Activated naive CD4-positive, alpha-beta T cell treated with anti-CD3 and anti-CD28 coated beads, Interleukin-2, amount 50 U/mL, for 24 hours (primary cell): ENCODE results near the gene CLEC5A.
"Not testable (repeated sequence)": the region's sequence is repeated elsewhere in the genome, so short reads cannot be mapped to it uniquely, and the experiment has no call there.

Experiments used
- H3K27ac Mint-ChIP-seq: one replicate; pipeline ENCODE4 v1.8.0; 2021; ENCODE audit warnings: mild to moderate bottlenecking, mixed read lengths
- H3K27me3 Mint-ChIP-seq: one replicate; pipeline ENCODE4 v1.8.0; 2021; ENCODE audit warnings: mixed read lengths
- H3K36me3 Mint-ChIP-seq: one replicate; pipeline ENCODE4 v1.8.0; 2021; ENCODE audit warnings: mixed read lengths
- H3K4me1 Mint-ChIP-seq: one replicate; pipeline ENCODE4 v1.8.0; 2021; ENCODE audit warnings: mixed read lengths
- H3K4me3 Mint-ChIP-seq: one replicate; pipeline ENCODE4 v1.8.0; 2021; ENCODE audit warnings: mild to moderate bottlenecking, mixed read lengths
- H3K9me3 Mint-ChIP-seq: one replicate; pipeline ENCODE4 v1.8.0; 2021; ENCODE audit warnings: mixed read lengths

Gene CLEC5A

DNA sequence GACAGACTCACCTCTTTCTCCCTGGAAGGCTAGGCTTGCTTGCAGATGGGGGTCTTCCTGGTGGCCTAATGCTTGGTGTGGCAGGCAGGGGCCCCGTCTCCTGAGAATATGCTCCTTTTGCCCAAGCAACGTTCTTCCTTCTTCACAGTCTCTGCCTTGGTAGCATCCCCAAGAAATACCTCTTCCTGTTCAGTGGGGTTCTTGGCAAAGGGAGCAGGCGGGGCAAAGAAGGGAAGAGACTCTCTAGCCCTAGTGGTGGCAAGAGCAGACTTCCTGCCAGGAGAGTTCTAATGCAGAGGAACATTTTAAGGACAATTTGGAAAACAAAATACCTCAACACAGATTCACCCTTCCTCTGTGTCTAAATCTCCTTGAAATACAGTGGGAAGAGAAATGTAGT lies at the start of gene CLEC5A:
Gene CLEC5A, minus strand, starts transcription at position 179 of the 400 bp plus-strand sequence. CDS start 682 bp downstream, outside the sequence.
- no peak within 1 kb of the TSS for H3K4me3 Mint-ChIP-seq
- no peaks in the 10 kb centered on the region for H3K36me3 Mint-ChIP-seq
- no peak within 1 kb of the TSS for H3K27ac Mint-ChIP-seq
- peaks cover 4% of the 10 kb centered on the region for H3K9me3 Mint-ChIP-seq
- H3K4me1 Mint-ChIP-seq: no peaks in the 10 kb centered on the region
- peaks cover 3% of the 10 kb centered on the region for H3K27me3 Mint-ChIP-seq

DNA sequence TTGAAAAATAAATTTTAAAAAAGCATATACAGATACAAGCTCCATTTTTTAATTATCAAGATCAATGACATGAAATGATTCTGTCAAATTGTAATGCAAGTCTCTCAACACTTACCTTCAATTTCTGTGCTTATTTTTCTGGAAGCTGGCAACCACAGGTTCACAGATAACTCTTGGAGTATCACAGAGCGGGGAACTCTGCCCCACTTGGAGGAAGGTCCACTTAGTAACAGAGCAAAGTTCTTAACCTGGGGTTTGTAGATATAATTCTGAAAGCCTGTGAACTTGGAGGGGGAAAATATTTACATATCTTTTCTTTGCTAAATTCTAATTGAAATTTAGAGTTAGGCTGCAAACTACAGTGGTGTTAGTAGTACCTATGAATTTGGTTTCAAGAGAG lies 46.6 kb upstream of the CLEC5A start:
- peaks cover 5% of the 10 kb centered on the region for H3K27me3 Mint-ChIP-seq
- H3K9me3 Mint-ChIP-seq: no peaks in the 10 kb centered on the region
- H3K27ac Mint-ChIP-seq: no peak overlapping the region
- no peaks in the 10 kb centered on the region for H3K36me3 Mint-ChIP-seq
- no peak overlapping the region for H3K4me3 Mint-ChIP-seq
- H3K4me1 Mint-ChIP-seq: no peaks in the 10 kb centered on the region

DNA sequence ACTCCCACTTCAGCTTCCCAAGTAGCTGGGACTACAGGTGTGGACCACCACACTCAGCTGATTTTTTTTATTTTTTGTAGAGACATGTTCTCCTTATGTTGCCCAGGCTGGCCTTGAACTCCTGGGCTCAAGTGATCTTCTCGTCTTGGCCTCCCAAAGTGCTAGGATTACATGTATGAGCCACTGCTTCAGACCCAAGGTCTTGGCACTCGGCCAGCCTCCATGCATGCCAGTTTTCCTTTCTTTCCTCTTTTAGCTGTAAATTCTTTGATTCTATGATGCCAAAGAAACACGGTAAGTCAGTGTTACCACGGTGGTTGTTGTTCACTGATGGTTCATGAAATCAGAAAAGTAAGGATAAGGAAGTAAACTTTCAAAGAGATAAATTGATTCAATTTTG lies 45.9 kb upstream of the CLEC5A start:
- no peaks in the 10 kb centered on the region for H3K4me1 Mint-ChIP-seq
- no peaks in the 10 kb centered on the region for H3K36me3 Mint-ChIP-seq
- peaks cover 5% of the 10 kb centered on the region for H3K27me3 Mint-ChIP-seq
- no peaks in the 10 kb centered on the region for H3K9me3 Mint-ChIP-seq
- H3K4me3 Mint-ChIP-seq: no peak overlapping the region
- no peak overlapping the region for H3K27ac Mint-ChIP-seq

GRCh38 chr7:141992156-141992555 lies 45.4 kb upstream of the CLEC5A start:
- Mint-ChIP-seq H3K4me3 (no peak overlapping the region), H3K27me3 (peaks cover 5% of the 10 kb centered on the region), H3K4me1 (no peaks in the 10 kb centered on the region), H3K9me3 (no peaks in the 10 kb centered on the region), H3K36me3 (no peaks in the 10 kb centered on the region), H3K27ac (no peak overlapping the region)

GRCh38 chr7:141991140-141991539 lies 44.4 kb upstream of the CLEC5A start:
- H3K36me3 Mint-ChIP-seq: no peaks in the 10 kb centered on the region
- no peak overlapping the region for H3K27ac Mint-ChIP-seq
- H3K4me3 Mint-ChIP-seq: no peak overlapping the region
- H3K9me3 Mint-ChIP-seq: no peaks in the 10 kb centered on the region
- peaks cover 2% of the 10 kb centered on the region for H3K27me3 Mint-ChIP-seq
- H3K4me1 Mint-ChIP-seq: no peaks in the 10 kb centered on the region

- H3K4me1 Mint-ChIP-seq: no peaks in the 10 kb centered on the region
- no peaks in the 10 kb centered on the region for H3K36me3 Mint-ChIP-seq
- H3K9me3 Mint-ChIP-seq: no peaks in the 10 kb centered on the region
- H3K27ac Mint-ChIP-seq: no peak overlapping the region
- no peak overlapping the region for H3K4me3 Mint-ChIP-seq
- peaks cover 2% of the 10 kb centered on the region for H3K27me3 Mint-ChIP-seq
Observed at GRCh38 chr7:141990011-141990725, 43.4 kb upstream of the CLEC5A start.

DNA sequence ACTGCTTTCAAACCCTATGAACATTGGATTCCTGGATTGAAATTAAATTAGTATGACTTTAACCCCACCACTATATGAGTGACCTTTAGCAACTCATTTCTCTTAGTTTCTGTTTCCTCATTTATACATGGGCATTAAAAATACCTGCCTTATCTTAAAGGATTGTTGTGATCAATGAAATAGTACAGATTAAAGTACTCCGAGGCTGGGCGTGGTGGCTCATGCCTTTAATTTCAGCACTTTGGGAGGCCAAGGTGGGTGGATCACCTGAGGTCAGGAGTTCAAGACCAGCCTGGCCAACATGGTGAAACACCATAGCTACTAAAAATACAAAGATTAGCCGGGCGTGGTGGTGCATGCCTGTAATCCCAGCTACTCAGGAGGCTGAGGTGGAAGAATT lies 41.0 kb upstream of the CLEC5A start:
- not testable (repeated sequence) for H3K36me3 Mint-ChIP-seq, H3K27me3 Mint-ChIP-seq, H3K4me1 Mint-ChIP-seq, H3K4me3 Mint-ChIP-seq, H3K9me3 Mint-ChIP-seq, H3K27ac Mint-ChIP-seq

- no peak overlapping the region for H3K27ac Mint-ChIP-seq
- no peak overlapping the region for H3K4me3 Mint-ChIP-seq
- no peaks in the 10 kb centered on the region for H3K4me1 Mint-ChIP-seq
- H3K9me3 Mint-ChIP-seq: no peaks in the 10 kb centered on the region
- H3K27me3 Mint-ChIP-seq: peaks cover 2% of the 10 kb centered on the region
- H3K36me3 Mint-ChIP-seq: no peaks in the 10 kb centered on the region
Observed at GRCh38 chr7:141986923-141987322, 40.1 kb upstream of the CLEC5A start.

DNA sequence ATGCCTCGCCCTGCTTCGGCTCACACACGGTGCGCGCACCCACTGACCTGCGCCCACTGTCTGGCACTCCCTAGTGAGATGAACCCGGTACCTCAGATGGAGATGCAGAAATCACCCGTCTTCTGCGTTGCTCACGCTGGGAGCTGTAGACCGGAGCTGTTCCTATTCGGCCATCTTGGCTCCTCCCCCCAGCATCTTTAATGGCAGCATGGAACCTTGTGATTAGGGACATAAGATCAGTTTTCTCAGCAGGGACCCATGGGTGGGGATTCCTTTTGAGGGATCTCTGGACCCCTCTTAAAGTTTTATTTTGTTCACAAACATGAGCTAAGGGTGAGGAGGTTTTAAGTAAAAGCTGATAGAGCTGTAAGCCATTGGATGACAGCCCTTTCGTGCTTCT lies 39.2 kb upstream of the CLEC5A start:
- H3K36me3 Mint-ChIP-seq, H3K4me1 Mint-ChIP-seq, H3K27me3 Mint-ChIP-seq, H3K4me3 Mint-ChIP-seq, H3K27ac Mint-ChIP-seq, H3K9me3 Mint-ChIP-seq: not testable (repeated sequence)

GRCh38 chr7:141979568-141979967 lies 32.8 kb upstream of the CLEC5A start:
- Mint-ChIP-seq H3K4me1 (peaks cover 24% of the 10 kb centered on the region), H3K27me3 (no peaks in the 10 kb centered on the region), H3K36me3 (no peaks in the 10 kb centered on the region), H3K27ac (no peak overlapping the region), H3K4me3 (no peak overlapping the region), H3K9me3 (no peaks in the 10 kb centered on the region)

GRCh38 chr7:141978351-141978750 lies 31.6 kb upstream of the CLEC5A start:
- H3K9me3 Mint-ChIP-seq: no peaks in the 10 kb centered on the region
- H3K27me3 Mint-ChIP-seq: no peaks in the 10 kb centered on the region
- peaks cover 24% of the 10 kb centered on the region for H3K4me1 Mint-ChIP-seq
- H3K4me3 Mint-ChIP-seq: no peak overlapping the region
- no peaks in the 10 kb centered on the region for H3K36me3 Mint-ChIP-seq
- H3K27ac Mint-ChIP-seq: no peak overlapping the region

GRCh38 chr7:141976524-141977245 lies 29.9 kb upstream of the CLEC5A start:
- Mint-ChIP-seq H3K36me3 (no peaks in the 10 kb centered on the region), H3K4me3 (peak overlapping the region; percentile 90), H3K4me1 (peaks cover 24% of the 10 kb centered on the region), H3K27ac (peak overlapping the region; percentile 23), H3K9me3 (no peaks in the 10 kb centered on the region), H3K27me3 (no peaks in the 10 kb centered on the region)

DNA sequence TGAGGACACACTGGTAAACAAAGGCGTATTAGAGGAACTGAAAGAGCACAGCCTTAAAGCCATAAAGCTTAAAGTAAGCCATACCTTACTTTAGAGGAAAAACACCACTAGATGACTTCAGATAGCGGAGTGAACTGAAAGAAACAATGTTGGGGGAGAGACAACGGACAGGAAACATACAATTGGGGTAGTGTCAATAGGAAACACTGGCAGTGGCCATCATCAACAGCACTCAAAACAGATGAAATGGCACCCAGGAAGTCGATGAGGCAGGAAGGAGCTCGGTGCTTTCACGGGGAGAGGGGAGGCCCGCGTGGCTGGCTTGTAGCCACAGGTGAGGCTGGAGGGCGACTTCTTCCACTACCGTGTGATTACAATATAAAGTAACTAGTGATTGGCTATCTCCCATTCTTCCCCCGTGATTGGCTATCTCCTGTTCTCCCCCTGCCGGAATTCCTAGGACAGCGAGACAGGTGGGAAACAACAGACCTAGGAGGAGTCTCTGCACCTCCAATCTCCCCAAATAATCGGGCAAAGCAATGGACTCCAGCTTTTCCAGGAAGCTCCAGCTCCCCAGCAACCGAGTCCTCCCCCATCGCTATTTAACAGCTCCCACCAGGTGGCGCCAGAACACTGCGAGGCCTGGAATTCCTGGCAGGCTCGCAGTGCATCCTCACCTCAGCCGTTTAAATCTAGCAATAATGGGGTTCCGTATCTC lies 29.2 kb upstream of the CLEC5A start:
- Mint-ChIP-seq H3K27me3 (no peaks in the 10 kb centered on the region), H3K27ac (peak overlapping the region; percentile 88), H3K9me3 (no peaks in the 10 kb centered on the region), H3K36me3 (no peaks in the 10 kb centered on the region), H3K4me1 (peaks cover 24% of the 10 kb centered on the region), H3K4me3 (peak overlapping the region; percentile 90)

DNA sequence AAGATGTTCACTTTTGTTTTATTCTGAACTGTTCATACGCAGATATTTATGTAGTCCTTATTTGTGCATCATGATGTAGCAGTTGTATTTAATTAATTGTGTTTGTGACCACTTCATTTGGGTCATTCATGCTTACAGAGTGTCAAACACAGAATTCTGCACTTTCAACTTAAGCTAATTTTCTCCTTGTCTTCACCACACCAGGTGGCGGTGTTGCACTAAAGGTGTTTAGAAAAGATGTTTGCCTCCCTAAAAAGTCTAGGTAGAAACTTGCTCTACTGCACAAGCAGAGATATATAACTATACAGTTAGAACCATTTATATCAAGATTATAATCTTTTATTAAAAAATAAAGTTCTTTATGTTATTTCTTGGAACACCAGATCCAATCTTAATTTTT lies 28.1 kb upstream of the CLEC5A start:
- peaks cover 24% of the 10 kb centered on the region for H3K4me1 Mint-ChIP-seq
- H3K36me3 Mint-ChIP-seq: no peaks in the 10 kb centered on the region
- H3K4me3 Mint-ChIP-seq: no peak overlapping the region
- H3K9me3 Mint-ChIP-seq: no peaks in the 10 kb centered on the region
- no peak overlapping the region for H3K27ac Mint-ChIP-seq
- H3K27me3 Mint-ChIP-seq: no peaks in the 10 kb centered on the region

DNA sequence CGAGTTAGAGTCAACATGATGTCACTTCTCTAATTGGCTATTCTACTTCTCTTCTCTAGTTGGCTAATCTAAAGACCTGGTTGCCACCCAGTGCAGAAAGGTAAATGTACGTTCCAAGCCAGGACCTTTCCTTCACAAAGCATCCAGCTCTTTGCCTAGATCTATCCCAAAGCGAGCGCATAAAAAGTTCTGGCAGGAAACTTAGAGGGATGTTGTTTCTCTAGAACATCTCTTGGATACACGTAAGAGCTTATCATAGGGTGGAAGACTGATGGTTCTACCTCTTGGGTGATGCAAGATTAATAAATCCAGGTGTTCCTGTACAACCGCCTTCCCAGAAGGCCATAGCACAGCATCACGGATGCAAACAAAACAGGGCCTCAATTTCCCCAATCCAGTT lies 26.9 kb upstream of the CLEC5A start, which contains the start of gene TAS2R38:
Gene TAS2R38, minus strand, starts transcription at position 101 of the 400 bp plus-strand sequence. Its CDS starts 84 bp downstream, at position 17.
- Mint-ChIP-seq H3K4me3 (no peak within 1 kb of the TSS), H3K9me3 (no peaks in the 10 kb centered on the region), H3K36me3 (no peaks in the 10 kb centered on the region), H3K4me1 (peaks cover 18% of the 10 kb centered on the region), H3K27me3 (no peaks in the 10 kb centered on the region), H3K27ac (no peak within 1 kb of the TSS)
